Upper lobe of left lung (tissue), 4 donors: ENCODE measurements around the gene GGTA1.

Experiments used
- CTCF ChIP-seq, 6 experiments: fragments of 450-650 bp in 4 of 6; fragments of 200-600 bp in 2 of 6; sonication (generic) in 2 of 6; IDR thresholded peaks; one replicate each; pipeline ENCODE4 v1.5.1; 2016 to 2019; ENCODE audit warnings: antibody characterized with exemption in 6 of 6
- EP300 ChIP-seq, 4 donors: sonication (generic); formaldehyde crosslinking; IDR thresholded peaks; one replicate each; pipeline ENCODE4 v1.5.1; 2017; ENCODE audit warnings: antibody characterized with exemption in 4 of 4, control low read depth in 2 of 4

DNA sequence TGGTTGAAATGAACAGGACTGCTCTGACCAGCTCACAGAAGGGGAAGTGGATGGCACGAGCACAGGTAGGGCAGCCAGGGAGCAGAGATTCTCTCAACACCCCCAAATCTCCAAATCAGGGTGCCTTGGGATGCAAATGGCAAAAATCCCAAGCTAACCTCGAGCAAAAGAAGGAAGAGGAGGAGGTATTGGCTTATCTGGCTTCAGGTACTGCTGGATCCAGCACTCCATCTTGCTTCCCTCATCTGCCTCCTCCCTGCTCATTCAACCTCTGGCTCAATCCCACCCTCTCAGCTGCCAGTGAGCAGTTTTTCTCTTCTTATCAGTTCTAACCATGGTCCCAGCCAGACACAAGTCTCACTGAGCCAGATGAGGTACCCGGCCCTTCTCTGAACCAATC lies 41.6 kb upstream of the GGTA1 start:
- TF ChIP-seq CTCF (IDR thresholded peaks at IDR 0.05) (no peak), EP300 (IDR thresholded peaks at IDR 0.05) (no peak)
